Endothelial cell (in vitro differentiated cells): Measurements from ENCODE around the gene POP4. TPM values are rescaled to one million over a fixed set of nuclear protein-coding genes. Genes with fewer than 3 reads are reported as not detected.

Experiments used
- DNase-seq: peaks from one replicate; pipeline ENCODE4 v3.0.0; 2021; ENCODE audit warnings: low spot score
- H3K27ac Mint-ChIP-seq: one replicate; pipeline ENCODE4 v1.8.0; 2021; ENCODE audit warnings: mixed read lengths, inconsistent platforms; ENCODE audit not compliant: unreplicated experiment
- H3K27me3 Mint-ChIP-seq: one replicate; pipeline ENCODE4 v1.8.0; 2021; ENCODE audit warnings: mild to moderate bottlenecking, moderate library complexity, mixed read lengths, inconsistent platforms; ENCODE audit not compliant: unreplicated experiment
- H3K36me3 Mint-ChIP-seq: one replicate; pipeline ENCODE4 v1.8.0; 2021; ENCODE audit warnings: mild to moderate bottlenecking, low read depth, mixed read lengths, inconsistent platforms; ENCODE audit not compliant: unreplicated experiment
- H3K4me1 Mint-ChIP-seq: one replicate; pipeline ENCODE4 v1.8.0; 2021; ENCODE audit warnings: mild to moderate bottlenecking, mixed read lengths, inconsistent platforms; ENCODE audit not compliant: unreplicated experiment
- H3K4me3 Mint-ChIP-seq: one replicate; pipeline ENCODE4 v1.8.0; 2021; ENCODE audit warnings: mild to moderate bottlenecking, mixed read lengths, inconsistent platforms; ENCODE audit not compliant: unreplicated experiment
- H3K9me3 Mint-ChIP-seq: one replicate; pipeline ENCODE4 v1.8.0; 2021; ENCODE audit warnings: mixed read lengths, inconsistent platforms; ENCODE audit not compliant: unreplicated experiment
- total RNA-seq: library from RNA; stranded (reverse); fragmentation: NEBNext Ultra II Directional; extraction: Animal tissue kit (Norgen Biotek cat#: 25700); gene quantifications from one replicate; pipeline ENCODE4 v1.2.1, GENCODE V29; 2021; ENCODE audit not compliant: unreplicated experiment
- TF ChIP-seq, protein P1 (sequence below): fragments of 200-600 bp; sonication (generic); IDR thresholded peaks from one replicate; pipeline ENCODE4 v1.5.0; 2021; ENCODE audit warnings: antibody characterized with exemption; ENCODE audit not compliant: unreplicated experiment

Gene POP4
- total RNA-seq, 1 donor from 2014 or later = 48.8 TPM

DNA sequence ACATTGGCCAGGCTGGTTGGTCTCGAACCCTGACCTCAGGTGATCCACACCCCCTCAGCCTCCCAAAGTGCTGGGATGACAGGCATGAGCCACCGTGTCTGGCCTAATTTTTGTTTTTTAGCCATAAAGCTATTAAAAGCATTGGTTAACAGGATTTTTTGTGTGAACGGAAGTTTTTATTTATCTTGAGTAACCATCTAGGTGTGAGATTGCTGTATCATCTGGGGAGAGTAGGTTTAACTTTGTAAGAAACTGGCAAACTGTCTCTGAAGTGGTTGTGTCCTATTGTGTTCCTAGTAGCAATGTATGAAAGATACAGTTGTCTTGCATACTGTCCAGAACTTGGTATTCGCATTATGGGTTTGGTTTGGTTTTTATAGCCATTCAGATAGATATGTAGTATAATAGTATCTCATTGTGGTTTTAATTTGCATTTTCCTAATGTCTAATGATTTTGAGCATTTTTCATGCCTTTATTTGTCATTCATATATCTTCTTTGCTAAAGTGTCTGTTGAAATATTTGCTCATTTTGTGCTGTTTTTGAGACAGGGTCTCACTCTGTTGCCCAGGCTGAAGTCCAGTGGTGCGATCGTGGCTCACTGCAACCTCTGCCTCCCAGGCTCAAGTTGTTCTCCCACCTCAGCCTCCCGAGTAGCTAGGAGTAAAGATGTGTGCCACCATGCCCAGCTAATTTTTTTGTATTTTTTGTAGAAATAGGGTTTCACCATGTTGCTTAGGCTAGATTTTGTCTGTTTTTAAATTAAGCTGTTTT lies 45.7 kb downstream of the POP4 start:
- TF ChIP-seq, protein P1, sequence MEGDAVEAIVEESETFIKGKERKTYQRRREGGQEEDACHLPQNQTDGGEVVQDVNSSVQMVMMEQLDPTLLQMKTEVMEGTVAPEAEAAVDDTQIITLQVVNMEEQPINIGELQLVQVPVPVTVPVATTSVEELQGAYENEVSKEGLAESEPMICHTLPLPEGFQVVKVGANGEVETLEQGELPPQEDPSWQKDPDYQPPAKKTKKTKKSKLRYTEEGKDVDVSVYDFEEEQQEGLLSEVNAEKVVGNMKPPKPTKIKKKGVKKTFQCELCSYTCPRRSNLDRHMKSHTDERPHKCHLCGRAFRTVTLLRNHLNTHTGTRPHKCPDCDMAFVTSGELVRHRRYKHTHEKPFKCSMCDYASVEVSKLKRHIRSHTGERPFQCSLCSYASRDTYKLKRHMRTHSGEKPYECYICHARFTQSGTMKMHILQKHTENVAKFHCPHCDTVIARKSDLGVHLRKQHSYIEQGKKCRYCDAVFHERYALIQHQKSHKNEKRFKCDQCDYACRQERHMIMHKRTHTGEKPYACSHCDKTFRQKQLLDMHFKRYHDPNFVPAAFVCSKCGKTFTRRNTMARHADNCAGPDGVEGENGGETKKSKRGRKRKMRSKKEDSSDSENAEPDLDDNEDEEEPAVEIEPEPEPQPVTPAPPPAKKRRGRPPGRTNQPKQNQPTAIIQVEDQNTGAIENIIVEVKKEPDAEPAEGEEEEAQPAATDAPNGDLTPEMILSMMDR = no peak
- no peaks in the 10 kb centered on the region for H3K4me1 Mint-ChIP-seq
- no peaks in the 10 kb centered on the region for H3K36me3 Mint-ChIP-seq
- DNase-seq = no peak
- no peaks in the 10 kb centered on the region for H3K27me3 Mint-ChIP-seq
- no peak overlapping the region for H3K4me3 Mint-ChIP-seq
- H3K27ac Mint-ChIP-seq = no peak overlapping the region
- H3K9me3 Mint-ChIP-seq = no peaks in the 10 kb centered on the region

DNA sequence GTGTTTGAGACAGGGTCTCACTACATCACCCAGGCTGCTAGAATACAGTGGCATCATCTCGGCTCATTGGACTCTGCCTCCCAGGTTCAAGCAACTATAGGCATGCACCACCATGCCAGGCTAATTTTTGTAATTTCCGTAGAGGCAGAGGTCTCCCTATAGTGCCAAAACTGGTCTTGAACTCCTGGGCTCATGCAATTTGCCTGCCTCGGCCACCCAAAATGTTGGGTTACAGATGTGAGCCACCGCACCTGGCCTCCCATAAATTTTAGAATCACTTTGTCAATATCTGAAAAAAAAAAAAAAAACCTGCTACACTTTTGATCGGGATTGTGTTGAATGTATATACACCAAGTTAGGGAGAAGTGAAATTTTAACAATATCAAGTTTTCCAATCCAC lies 47.3 kb downstream of the POP4 start:
- no peak overlapping the region for H3K4me3 Mint-ChIP-seq
- no peak for DNase-seq
- no peak overlapping the region for H3K27ac Mint-ChIP-seq
- TF ChIP-seq, protein P1 = no peak
- no peaks in the 10 kb centered on the region for H3K36me3 Mint-ChIP-seq
- peaks cover 2% of the 10 kb centered on the region for H3K4me1 Mint-ChIP-seq
- H3K27me3 Mint-ChIP-seq = peaks cover 3% of the 10 kb centered on the region
- no peaks in the 10 kb centered on the region for H3K9me3 Mint-ChIP-seq

GRCh38 chr19:29655648-29656335 lies 49.7 kb downstream of the POP4 start:
- Mint-ChIP-seq H3K27me3 (peaks cover 5% of the 10 kb centered on the region), H3K27ac (no peak overlapping the region), H3K4me3 (no peak overlapping the region), H3K36me3 (no peaks in the 10 kb centered on the region), H3K9me3 (no peaks in the 10 kb centered on the region), H3K4me1 (peaks cover 4% of the 10 kb centered on the region)
- DNase-seq = no peak
- TF ChIP-seq, protein P1 = no peak

DNA sequence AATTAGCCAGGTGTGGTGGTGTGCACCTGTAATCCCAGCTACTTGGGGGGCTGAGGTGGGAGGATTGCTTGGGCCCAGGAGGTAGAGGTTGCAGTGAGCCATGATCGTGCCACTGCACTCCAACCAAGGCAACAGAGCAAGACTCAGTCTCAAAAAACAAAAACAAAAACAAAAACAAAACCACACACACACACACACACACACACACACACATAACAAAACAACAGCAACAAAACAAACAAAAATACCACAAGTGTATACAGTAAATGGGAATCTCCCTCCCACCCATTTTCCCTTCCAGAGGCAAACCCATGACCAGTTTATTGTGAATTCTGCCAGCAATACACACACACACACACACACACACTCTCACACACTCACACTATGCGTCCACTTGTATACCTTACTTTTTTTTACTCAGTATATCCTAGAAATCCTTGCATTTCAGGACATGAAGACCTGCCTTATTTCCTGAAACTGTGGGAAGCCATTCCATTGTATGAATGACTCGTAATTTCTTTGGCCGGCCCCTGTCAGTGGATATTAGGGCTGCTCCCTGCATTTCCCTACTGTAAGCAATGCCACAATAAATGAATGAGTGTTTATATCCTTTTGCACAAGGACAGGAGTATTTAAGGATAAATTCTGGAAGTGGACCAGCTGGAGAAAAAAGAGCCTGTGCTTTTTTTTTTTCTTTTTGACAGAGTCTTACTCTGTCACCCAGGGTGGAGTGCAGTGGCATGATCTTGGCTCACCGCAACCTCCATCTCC lies 52.3 kb downstream of the POP4 start:
- Mint-ChIP-seq H3K27ac (no peak overlapping the region), H3K27me3 (peaks cover 7% of the 10 kb centered on the region), H3K36me3 (no peaks in the 10 kb centered on the region), H3K4me1 (peaks cover 4% of the 10 kb centered on the region), H3K4me3 (no peak overlapping the region), H3K9me3 (no peaks in the 10 kb centered on the region)
- no peak for DNase-seq
- TF ChIP-seq, protein P1 = no peak
